HG03457 (cell line): ENCODE measurements around the gene TRAF7.

ENCODE experiments used
- ATAC-seq: cut with Tn5 transposase; IDR thresholded peaks from one replicate; pipeline ENCODE4 v1.9.1; 2021; ENCODE audit warnings: moderate number of reproducible peaks; ENCODE audit not compliant: unreplicated experiment

The TRAF7 gene

GRCh38 chr16:2180962-2181923, 25.7 kb downstream of the TRAF7 start:
- no peak for ATAC-seq

GRCh38 chr16:2181952-2182351, 26.4 kb downstream of the TRAF7 start:
- ATAC-seq, result no peak

GRCh38 chr16:2183671-2184070, 28.1 kb downstream of the TRAF7 start:
- no peak for ATAC-seq

GRCh38 chr16:2184346-2184745, 28.8 kb downstream of the TRAF7 start:
- ATAC-seq, result no peak

GRCh38 chr16:2184962-2185361, 29.4 kb downstream of the TRAF7 start:
- no peak for ATAC-seq

GRCh38 chr16:2186064-2186463, 30.5 kb downstream of the TRAF7 start:
- ATAC-seq, result no peak

GRCh38 chr16:2186505-2186904, 30.9 kb downstream of the TRAF7 start:
- no peak for ATAC-seq

- ATAC-seq, result no peak
Observed at GRCh38 chr16:2187212-2187611, 31.6 kb downstream of the TRAF7 start.

GRCh38 chr16:2188395-2188794, 32.8 kb downstream of the TRAF7 start:
- no peak for ATAC-seq

GRCh38 chr16:2189252-2189893, 33.8 kb downstream of the TRAF7 start:
- ATAC-seq, result no peak

GRCh38 chr16:2190002-2190658, 34.5 kb downstream of the TRAF7 start:
- no peak for ATAC-seq

GRCh38 chr16:2190659-2191445, 35.3 kb downstream of the TRAF7 start:
- ATAC-seq, result no peak

GRCh38 chr16:2191446-2191706, 35.8 kb downstream of the TRAF7 start:
- ATAC-seq, result no peak

GRCh38 chr16:2194166-2194834, 38.7 kb downstream of the TRAF7 start:
- no peak for ATAC-seq

- no peak for ATAC-seq
Observed at GRCh38 chr16:2194852-2195321, 39.3 kb downstream of the TRAF7 start.

GRCh38 chr16:2195322-2196161, 40.0 kb downstream of the TRAF7 start:
- no peak for ATAC-seq

- ATAC-seq, result no peak
Observed at GRCh38 chr16:2196162-2196980, 40.8 kb downstream of the TRAF7 start, which contains the start of gene CASKIN1. CASKIN1 (minus strand) TSS chr16:2196605; CDS start chr16:2196432, 173 bp downstream.

- no peak for ATAC-seq
Observed at GRCh38 chr16:2196981-2197511, 41.5 kb downstream of the TRAF7 start.
